Eye (tissue), 1 donor: ENCODE results near the gene PXN.
A peak's percentile ranks its signal among the peaks of the same experiment; 100 is the strongest.
"Not testable (repeated sequence)": the region's sequence is repeated elsewhere in the genome, so short reads cannot be mapped to it uniquely, and the experiment has no call there.

Experiments
- DNase-seq: peaks from one replicate; pipeline ENCODE4 v3.0.0-alpha.2; 2015

The PXN gene

DNA sequence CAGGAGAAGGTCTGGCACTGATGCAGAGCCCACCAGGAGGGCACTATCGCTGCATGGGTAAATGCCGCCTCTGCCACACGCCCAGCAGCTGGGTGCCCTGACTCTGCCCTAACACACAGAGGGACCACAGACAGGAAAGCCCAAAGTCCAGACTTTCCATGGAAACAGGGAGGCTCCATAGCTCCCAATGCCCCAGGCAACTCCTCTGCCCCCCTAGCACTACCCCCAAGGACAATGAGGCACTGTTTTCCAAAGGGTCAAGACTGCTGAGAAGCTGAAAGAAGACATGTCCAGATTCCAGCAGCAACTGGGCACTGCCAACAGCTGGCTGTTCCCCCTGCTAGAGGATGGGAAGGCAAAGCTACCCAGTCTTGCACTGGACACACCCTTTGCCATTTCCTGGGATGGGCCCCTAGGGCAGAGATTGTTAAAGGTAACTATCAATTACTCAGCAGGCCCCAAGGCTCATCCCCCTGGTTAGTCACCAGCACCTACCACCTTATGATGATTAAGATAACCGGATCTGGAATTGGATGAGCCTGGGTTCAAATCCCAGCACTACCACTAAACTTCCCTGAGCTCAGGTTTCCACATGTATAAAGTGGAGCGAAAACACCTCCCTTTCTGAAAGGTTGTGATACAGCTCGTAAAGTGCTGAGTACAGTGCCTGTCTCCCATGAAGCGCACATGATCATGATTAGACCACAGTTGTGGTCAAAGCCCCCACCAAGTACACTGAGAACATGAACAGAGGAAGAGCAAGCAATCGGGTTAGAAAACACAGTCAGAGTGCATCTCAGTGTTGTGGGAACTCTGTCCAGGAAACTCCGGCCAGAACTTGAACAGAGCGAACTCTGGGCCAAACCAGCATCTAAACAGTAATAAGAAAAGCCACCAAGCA is 3.3 kb downstream of the PXN start:
- no peak for DNase-seq

DNA sequence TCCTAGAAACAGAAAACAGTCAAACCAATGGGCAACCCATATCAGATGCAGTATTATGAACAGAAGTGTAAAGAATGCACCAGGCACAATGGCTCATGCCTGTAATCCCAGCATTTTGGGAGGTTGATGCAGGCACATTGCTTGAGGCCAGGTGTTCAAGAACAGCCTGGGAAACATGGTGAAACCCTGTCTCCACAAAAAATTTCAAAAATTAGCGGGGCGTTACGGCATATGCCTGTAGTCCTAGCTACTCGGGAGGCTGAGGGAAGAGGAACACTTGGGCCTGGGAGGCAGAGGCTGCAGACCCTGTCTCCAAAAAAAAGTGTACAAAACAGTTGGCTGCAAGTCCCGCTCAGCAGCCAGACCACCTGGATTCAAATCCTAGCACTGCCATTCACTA is 4.9 kb downstream of the PXN start:
- no peak for DNase-seq

DNA sequence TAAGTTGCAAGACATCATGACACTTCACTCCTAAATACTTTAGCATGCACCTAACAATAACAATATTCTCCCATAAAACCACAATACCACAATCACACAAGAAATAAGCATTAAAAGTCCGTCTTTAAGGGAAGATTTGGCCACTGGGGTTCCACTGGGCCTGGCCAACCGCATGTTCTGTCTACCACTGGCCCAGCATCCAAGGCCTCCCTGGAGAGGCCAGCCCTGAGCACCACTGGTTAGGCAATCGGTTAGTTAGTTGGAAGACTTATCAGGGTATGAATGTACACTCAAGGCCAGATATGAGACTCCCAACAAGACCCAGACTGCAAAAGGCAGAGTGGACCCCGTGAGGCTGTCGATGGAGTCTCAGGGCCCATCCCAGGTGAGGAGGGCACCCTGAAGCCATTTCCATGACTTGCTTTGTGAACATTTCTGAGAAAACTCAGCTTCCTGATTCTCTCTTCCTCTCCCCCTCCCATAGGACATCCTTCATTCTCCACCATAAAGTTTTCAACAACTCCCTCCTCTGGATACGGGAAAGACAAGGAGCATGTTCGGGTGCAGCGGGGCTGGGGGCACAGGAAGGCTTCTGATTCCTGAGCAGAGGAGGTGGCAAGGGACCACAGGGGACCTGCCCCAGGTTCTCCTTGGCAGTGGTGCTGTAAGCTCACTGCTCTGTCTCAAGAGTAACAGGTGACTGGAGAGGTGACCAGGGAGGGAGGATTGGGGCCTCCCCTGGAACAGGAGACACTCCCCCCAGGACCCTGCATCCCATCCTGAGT is 5.9 kb downstream of the PXN start:
- no peak for DNase-seq

DNA sequence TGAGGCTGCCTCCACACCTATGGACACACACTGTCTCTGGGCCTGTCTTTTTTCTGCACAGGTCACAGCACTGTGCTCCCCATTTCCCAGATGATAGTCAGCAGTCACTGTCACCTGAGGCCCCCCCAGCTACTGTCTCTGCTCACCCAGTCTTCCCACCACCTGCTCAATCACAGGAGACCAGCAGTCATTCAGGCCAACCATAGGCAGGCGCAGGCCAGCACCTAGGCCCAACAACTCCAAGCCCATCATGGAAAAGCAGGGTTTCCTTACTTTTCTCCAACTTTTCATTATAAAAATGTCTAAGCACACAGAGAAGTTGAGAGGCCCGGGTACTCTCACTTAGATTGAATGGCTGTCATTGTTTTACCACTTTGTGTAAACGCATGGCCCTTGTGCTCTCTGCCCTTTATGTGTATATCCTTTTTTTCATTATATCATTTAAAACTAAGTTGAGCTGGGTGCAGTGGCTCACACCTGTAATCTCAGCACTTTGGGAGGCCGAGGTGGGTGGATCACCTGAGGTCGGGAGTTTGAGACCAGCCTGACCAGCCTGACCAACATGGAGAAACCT is 7.1 kb downstream of the PXN start:
- DNase-seq: no peak

DNA sequence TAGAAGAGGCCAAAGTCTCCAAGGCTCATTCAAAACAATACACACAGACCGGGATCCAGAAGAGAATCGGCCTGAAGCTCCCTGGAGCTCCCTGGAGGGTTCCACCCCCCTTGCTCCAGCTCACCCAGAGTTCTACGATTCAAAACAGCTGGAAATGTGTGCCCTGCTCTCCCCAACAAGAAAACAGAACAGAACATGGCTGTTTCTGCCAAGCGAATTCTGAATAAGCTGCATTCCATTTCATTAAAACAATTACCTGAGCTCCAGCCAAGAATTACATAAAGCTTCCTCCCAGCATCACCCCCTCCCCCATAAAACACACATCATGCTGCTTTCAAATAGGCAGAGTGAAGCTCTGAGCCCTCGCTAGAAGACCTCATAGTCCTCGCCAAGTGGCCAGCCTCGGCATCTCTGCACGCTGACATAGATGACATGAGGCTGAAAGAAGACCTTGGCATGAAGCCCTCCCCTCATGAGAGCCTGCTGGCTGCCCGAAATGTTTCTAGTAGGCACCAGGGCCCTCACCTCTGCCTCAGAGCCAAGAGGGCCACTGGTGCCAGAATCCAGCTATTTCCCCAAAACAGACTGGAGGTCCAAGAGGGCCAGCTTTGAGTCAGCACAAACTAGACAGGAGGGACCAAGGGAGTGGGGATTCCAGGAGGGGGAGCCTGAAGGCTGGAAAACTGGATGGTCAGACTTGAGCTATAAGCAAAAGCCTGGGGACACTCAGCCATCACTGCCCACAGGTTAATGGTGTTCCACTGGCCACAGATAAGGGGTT is 8.3 kb downstream of the PXN start:
- DNase-seq: peak; percentile 86

DNA sequence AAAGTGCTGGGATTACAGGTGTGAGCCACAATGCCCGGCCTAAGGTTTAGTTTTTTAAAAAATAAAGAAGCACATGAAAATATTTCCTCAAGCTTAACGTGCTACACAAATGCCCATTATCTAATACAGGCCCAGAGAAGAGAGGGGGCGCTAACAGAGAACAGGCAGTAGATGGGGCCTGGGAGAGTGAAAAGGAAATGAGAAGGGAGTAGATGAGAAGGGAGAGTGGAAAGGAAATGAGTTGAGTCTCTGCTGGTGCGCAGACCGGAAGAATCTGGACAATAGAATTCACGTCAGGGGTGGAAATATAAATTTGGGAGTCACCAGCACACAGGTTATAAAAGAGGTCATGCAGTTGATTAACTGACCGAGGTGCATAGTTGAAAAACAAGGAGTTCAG is 10.7 kb downstream of the PXN start:
- no peak for DNase-seq

DNA sequence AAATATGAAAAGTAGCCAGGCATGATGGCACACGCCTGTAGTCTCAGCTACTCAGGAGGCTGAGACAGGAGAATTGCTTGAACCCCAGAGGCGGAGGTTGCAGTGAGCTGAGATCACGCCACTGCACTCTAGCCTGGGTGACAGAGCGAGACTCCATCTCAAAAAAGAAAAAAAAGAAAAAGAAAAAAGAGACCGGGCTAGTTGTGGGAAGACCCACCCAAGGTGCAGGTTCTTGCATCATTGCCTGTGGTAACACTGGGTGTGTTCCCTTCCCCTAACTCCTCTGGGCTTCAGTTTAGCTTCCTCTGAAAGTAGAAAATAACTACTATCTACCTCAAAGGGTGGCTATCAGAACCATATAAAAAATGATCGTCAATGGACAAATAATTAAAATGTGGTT is 12.2 kb downstream of the PXN start:
- DNase-seq: not testable (repeated sequence)

DNA sequence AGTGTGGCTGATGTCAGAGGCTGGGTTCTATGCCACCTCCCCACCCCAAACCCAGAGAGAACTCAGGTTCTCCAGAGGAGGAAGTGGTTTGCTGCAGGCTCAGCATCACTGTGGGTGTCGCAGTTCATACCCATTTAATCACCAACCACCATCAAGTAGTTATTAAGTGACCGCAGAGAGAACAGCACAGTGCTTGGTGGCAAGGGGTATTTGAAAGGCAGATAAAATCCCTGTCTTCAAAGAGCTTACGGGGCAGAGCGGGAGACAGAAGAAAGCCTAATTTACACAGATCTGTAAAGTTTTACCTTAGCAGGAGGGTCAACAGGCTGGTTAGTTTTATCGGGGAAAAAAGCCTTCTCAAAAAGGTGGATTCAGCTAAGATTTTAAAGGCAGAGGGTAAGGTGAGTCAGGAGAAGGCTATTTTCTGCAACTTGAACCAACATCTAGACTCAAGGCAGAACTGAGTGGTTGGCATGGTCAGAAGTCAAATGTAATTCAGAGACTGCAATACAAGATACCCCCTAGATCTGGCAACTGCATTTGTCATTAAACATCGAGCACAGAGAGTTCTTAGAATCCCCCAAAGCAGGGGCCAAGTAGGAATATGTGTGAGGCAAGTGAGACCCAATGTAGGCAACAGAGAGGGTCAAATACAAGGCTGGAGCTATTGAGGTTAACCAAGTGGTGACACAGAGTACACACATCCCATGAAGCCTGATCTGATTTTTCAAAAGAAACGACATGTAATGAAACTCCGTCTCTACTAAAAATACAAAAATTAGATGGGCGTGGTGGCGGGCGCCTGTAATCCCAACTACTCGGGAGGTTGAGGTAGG is 13.2 kb downstream of the PXN start:
- no peak for DNase-seq

DNA sequence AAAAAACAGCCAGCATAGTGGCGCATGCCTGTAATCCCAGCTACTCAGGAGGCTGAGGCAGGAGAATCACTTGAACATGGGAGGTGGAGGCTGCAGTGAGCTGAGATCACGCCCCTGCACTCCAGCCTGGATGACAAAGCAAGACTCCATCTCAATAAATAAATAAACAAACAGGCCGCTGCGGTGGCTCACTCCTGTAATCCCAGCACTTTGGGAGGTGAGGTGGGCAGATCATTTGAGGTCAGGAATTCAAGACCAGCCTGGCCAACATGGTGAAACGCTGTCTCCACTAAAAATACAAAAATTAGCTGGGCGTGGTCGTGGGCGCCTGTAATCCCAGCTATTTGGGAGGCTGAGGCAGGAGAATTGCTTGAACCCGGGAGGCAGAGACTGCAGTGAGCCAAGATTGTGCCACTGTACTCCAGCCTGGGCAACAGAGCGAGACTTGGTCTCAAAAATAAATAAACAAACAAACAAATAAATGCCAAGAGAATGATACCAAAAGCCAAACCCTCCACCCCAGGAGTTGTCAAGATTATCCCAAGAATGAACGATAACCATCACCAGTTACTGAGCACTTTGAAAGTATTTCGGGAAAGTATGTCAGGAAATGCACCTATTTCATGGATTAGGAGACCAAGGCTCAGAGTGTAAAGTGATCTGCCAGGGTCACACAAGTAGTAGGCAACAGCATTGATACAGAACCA is 14.0 kb downstream of the PXN start:
- not testable (repeated sequence) for DNase-seq

DNA sequence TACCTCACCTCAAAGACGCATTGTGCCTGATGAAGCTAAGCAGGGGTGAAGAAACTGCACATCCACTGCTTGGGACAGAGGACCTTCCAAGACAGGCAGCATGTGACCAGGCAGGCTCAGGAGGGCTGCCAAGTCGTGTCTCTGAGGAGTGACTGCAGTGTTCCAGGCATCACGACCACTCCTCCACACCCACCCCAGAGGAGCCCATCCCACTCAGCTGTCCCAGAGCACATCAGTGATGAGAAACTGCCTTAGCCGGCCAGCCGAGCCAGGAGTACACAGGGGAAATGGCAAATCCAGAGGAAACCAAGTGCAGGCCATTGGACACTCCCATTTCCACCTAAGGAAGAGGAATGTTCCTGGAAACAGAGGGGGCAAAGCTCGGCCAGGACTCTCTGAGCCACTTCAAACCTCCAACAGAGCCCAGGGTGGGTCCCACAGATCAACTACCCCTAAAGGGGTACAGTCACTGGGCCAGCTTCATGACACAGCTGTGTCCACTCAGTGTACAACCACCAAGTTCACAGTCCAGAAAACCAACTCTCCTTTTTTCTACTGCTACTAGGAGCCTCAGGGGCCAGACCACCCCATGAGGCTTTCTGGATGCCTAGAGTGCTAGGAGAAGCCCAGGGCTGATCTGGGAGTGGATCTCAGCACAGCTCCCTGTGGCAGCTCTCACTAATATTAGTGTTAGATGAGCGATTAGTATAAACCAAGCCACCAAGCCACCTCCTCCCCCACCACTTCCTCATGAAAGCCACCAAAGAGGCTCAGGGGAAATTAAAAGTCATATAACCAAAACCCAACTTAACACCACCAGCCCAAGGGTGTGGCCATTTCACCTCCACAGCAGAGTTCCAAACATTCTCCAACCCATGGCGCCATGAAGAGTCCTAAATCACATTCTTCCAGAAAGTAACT is 15.4 kb downstream of the PXN start:
- DNase-seq: no peak

DNA sequence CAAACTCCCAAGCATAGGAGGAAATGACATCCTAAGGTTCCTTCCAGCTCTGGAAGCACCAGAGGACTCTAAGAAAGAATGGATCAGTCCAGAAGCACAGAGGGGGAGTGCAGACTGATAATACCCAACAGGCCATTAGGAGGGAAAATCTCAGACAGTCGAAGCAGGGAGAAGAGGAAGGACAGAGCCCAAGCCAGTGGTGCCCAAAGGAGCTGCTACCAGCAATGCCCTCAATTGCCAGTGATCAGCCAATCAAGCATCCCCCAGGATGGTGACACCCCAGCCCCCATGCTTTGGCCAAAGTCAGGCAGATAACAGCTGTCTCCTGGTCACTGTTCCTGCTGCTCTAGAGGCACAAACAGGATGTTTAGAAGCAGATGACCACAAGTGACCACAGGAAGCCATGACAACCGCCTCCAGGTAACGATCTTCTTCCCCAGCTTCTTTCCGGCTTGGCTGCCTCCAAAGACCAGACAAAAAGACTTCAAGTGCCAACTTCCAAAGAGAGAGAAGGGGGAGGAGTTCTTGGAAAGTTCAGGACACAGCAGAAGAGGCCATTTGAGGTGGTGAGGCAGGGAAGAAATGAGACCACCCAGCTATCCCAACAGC is 16.2 kb downstream of the PXN start:
- no peak for DNase-seq

DNA sequence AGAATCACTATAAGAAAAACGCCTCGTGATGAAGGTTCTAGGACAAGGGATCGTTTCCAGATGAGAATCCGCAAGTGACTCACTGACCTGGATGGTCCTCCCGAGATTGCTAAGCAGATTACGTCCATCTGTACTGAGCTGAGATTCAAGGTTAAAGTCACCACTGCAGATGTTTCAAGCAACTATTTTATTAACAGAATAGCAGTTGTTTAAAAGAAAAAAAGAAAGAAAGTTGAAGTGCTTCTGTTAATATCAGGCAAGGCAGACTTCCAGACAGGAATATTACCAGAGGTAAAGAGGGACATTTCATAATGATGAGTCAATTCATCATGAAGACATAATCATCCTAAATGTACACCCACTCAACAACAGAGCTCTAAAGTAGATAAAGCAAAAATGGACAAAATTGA is 17.9 kb downstream of the PXN start:
- DNase-seq: no peak

DNA sequence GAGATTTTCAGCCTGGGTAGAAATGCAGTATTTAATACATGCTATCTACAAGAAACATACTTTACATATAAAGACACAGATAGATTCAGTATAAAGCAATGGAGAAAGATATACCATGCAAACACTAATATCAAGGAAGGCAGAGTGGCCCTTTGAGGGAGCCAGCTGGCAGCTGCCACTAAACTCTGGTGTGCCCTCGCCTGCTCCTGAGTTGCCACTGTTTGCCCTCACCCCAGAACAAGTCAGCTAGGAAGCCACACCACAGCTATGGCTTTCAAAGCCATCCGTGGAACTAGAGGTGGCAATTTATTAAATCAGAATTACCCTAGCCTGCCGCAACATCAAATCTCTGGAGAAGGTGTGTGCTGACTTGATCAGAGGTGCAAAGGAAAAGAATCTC is 18.3 kb downstream of the PXN start:
- no peak for DNase-seq

DNA sequence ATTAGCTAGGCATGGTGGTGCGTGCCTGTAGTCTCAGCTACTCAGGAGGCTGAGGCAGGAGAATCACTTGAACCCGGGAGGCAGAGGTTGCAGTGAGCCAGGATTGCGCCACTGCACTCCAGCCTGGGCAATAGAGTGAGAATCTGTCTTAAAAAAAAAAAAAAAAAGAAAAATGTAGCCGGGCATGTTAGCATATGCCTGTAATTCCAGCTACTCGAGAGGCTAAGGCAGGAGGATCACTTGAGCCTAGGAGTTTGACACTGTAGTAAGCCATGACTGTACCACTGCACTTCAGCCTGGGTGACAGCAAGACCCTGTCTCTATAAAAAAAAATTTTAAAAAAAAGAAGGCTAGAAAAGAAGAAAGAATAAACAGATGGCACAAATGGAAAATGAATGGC is 18.8 kb downstream of the PXN start:
- not testable (repeated sequence) for DNase-seq

DNA sequence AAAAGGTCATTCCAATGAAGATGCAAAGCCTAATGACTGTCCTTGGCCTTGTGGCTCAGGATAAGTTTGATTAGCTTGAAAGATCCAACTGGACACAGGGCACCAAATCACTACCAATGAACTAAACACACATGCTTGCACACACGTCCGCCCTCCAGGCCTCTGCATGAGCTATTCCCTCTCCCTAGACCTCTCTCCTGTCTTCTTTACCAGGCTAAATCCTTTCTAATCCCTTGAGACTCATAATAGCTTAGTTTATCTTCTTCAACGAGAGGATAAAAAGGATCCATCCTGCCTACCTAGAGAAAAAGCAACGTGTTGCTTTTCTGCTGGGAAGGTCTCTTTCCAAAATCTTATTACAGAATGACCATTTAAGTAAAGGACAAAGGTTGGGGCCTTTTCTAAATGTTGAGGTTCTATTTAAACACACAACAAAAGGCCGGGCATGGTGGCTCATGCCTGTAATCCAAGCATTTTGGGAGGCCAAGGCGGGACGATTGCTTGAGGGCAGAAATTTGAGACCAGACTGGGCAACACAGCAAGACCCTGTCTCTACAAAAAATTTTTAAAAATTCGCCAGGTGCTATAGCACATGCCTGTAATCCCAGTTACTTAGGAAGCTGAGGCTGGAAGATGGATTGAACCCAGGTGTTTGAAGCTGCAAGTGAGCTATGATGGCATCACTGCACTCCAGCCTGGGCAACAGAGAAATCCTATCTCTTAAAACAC is 22.4 kb downstream of the PXN start:
- no peak for DNase-seq

DNA sequence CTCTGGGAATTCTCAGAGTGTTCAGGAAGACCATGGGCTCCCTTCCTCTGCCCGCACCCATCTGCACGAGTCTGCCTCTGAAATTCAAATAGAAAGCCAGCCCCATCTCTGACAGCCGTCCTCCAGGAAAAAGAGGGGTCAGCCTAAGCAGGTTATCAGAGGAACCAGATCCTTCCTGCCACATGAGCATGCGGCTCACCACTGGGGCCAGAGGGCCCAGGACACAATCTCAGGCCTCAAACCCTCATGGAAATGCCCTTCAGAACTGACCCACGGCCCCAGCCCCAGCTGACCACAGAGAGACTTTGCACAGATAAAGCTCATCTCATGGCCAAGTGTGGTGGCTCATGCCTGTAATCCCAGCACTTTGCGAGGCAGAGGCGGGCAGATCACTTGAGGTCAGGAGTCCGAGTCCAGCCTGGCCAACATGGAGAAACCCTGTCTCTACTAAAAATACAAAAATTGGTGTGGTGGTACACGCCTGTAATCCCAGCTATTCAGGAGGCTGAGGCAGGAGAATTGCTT is 23.2 kb downstream of the PXN start:
- DNase-seq: no peak

DNA sequence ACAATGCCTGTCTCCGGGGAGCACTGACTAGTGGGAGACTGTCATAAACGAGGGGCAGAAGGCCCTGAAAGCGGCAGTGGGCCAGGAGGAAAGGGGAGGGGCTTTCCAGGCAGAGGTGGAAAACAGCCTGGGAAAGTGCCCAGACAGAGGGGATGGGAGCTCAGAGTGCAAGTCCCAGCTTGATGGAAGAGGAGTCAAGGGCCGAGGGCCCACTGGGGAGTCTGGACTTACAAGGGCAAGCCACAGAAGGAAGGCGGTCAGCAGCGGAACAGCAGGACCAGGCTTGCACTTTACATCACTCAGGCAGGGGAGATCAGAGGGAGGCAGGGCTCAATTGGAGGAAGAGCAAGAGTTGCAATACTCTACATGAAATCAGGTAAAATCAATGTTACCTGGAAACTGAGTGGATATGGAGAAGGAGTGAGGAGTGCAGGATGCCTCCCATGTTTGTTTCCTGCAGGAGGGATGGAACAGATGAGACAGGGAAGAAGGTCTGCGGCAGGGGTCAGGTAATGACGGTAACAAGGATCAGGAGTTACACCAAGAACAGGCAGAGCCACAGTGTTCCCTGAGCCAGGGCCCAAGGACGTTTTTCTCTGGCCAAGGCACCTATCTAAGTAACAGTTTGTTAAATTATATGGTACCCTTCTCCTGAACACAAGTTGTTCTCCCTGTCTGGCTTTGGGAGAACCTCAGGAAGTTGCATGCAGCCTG is 23.8 kb downstream of the PXN start:
- DNase-seq: no peak

DNA sequence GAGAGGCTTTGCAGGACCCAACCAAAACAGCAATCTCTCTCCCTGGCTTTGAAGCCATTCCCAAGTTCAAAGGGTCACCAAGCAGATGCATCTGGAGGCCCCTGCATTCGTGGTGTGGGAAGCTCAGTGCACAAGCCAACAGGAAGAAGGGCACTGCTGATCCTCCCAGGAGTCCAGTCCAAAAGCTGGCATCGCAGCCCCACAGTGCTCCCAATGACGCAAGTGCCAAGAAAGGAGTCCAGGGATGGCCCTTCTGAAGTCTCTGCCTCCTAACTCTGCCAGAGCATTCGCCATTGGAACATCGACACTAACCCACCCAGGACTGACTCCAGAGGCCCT is 25.1 kb downstream of the PXN start:
- DNase-seq: no peak
